Measurements from ENCODE around the gene CYP4F8. TPM values are rescaled to one million over a fixed set of nuclear protein-coding genes. Genes with fewer than 3 reads are reported as not detected.

Gene CYP4F8
- total and polyA plus RNA-seq, 5 experiments from 2014 or later: not detected

Other genes starting within 250 kb of the CYP4F8 start
- gene AKAP8, start 235.4 kb upstream of the CYP4F8 start, total RNA-seq: 10 to 100 TPM; 74.2 to 86.9 TPM
- gene AKAP8, start 235.4 kb upstream of the CYP4F8 start, polyA plus RNA-seq: 10 to 100 TPM; 12.8 to 16.7 (median 14.2) TPM
- gene AKAP8L, start 196.2 kb upstream of the CYP4F8 start, total RNA-seq: 100 to 1,000 TPM; 231 to 232 TPM
- 10 to 100 TPM; 38.7 to 80.7 (median 40.6) TPM for gene AKAP8L, start 196.2 kb upstream of the CYP4F8 start, polyA plus RNA-seq
- 10 to 100 TPM; 30.3 to 32.6 TPM for gene WIZ, start 165.3 kb upstream of the CYP4F8 start, total RNA-seq
- 1 to 10 TPM in 1 of 3 donors, under 1 TPM in 2; 0.57 to 2.0 (median 0.75) TPM for gene WIZ, start 165.3 kb upstream of the CYP4F8 start, polyA plus RNA-seq
- gene RASAL3, start 150.7 kb upstream of the CYP4F8 start, total RNA-seq: 100 to 1,000 TPM; 218 TPM
- gene RASAL3, start 150.7 kb upstream of the CYP4F8 start, polyA plus RNA-seq: 100 to 1,000 TPM in 1 of 3 donors, 10 to 100 TPM in 2; 50.5 to 159 (median 98.9) TPM
- gene PGLYRP2, start 135.7 kb upstream of the CYP4F8 start, total RNA-seq: under 1 TPM; 0.69 to 0.70 TPM
- under 1 TPM; 0.37 to 0.72 (median 0.42) TPM for gene PGLYRP2, start 135.7 kb upstream of the CYP4F8 start, polyA plus RNA-seq
- under 1 TPM; 0.36 to 0.68 TPM for gene CYP4F22, start 106.7 kb upstream of the CYP4F8 start, total RNA-seq
- 1 to 10 TPM in 2 of 3 donors, under 1 TPM in 1; 0.67 to 1.7 (median 1.4) TPM for gene CYP4F22, start 106.7 kb upstream of the CYP4F8 start, polyA plus RNA-seq
- gene CYP4F3, start 25.7 kb downstream of the CYP4F8 start, total RNA-seq: not detected
- gene CYP4F3, start 25.7 kb downstream of the CYP4F8 start, polyA plus RNA-seq: not detected
- gene CYP4F12, start 57.9 kb downstream of the CYP4F8 start, total RNA-seq: 1 to 10 TPM; 1.8 to 1.9 TPM
- not detected for gene CYP4F12, start 57.9 kb downstream of the CYP4F8 start, polyA plus RNA-seq
- gene OR10H2, start 112.8 kb downstream of the CYP4F8 start, total RNA-seq: not detected
- not detected for gene OR10H2, start 112.8 kb downstream of the CYP4F8 start, polyA plus RNA-seq
- gene OR10H3, start 122.8 kb downstream of the CYP4F8 start, total RNA-seq: not detected
- not detected for gene OR10H3, start 122.8 kb downstream of the CYP4F8 start, polyA plus RNA-seq
- not detected for gene OR10H5, start 172.4 kb downstream of the CYP4F8 start, total RNA-seq
- not detected for gene OR10H5, start 172.4 kb downstream of the CYP4F8 start, polyA plus RNA-seq
- gene OR10H1, start 200.4 kb downstream of the CYP4F8 start, total RNA-seq: not detected
- gene OR10H1, start 200.4 kb downstream of the CYP4F8 start, polyA plus RNA-seq: not detected